Activated T-helper 1 cell treated with anti-CD3 and anti-CD28 coated beads, Interleukin-2, amount 50 U/mL, for 16 hours (primary cell): ENCODE data around the gene CXCR1.
A peak's percentile ranks its signal among the peaks of the same experiment; 100 is the strongest.
"Not testable (repeated sequence)": the region's sequence is repeated elsewhere in the genome, so short reads cannot be mapped to it uniquely, and the experiment has no call there.

ENCODE experiments used
- DNase-seq, 2 donors: peaks; one replicate each; pipeline ENCODE4 v3.0.0-alpha.2; 2020; ENCODE audit warnings: low read depth in 1 of 2, low spot score in 1 of 2

The CXCR1 gene

GRCh38 chr2:218166791-218167190 is at the start of gene CXCR1:
Gene CXCR1 (minus strand): TSS chr2:218166962. CDS start chr2:218165211, 1,751 bp downstream.
- peak in 1 of 2 donors; percentile 3 for DNase-seq

GRCh38 chr2:218216336-218216673 is 49.5 kb upstream of the CXCR1 start:
- no peak for DNase-seq

- no peak for DNase-seq
Measured at GRCh38 chr2:218214116-218214515, 47.4 kb upstream of the CXCR1 start.

DNA sequence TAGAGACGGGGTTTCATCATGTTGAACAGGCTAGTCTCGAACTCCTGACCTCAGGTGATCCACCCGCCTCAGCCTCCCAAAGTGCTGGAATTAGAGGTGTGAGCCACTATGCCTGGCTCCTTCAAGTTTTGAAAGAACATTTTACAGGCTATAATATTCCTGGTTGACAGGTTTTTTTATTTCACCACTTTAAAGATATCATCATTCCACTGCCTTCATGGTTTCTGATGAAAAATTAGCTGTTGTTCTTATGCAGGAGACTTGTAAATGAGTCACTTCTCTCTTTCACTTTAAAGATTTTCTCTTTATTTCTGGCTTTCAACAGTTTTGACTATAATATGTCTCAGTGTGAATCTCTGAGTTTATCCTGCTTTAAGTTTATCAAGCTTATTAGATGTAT is 42.3 kb upstream of the CXCR1 start:
- no peak for DNase-seq

DNA sequence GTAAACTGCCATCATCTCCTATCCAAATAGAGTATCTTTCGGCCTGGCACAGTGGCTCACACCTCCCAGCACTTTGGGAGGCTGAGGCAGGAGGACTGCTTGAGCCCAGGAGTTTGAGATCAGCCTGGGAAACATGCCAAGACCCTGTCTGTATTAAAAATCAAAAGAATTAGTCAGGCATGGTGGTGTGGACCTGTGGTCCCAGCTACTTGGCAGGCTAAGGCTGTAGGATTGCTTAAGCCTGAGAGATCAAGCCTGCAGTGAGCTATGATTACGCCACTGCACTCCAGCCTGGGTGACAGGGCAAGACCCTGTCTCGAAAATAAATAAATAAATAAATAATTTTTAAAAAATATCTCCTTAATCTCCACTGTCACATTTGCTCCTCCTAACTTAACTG is 35.5 kb upstream of the CXCR1 start:
- DNase-seq, result no peak

DNA sequence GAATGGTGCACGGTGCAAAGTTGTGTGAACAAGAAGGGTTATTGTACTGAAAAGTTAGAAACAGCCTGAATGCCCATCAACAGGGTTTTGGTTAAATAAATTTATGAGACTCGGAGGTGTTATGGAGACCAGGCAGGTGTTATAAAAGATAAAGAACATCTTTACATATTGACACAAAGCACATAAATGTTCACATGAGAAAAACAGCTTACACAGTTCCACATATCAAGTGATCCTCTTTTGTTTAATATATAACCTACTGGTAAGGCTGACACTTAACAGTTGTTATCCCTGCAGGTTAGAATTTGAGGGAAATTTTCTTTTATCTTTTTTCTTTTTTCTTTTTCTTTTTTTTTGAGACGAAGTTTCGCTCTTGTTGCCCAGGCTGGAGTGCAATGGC is 30.2 kb upstream of the CXCR1 start:
- DNase-seq, result no peak

- DNase-seq, result no peak
Measured at GRCh38 chr2:218194880-218195279, 28.1 kb upstream of the CXCR1 start.

- DNase-seq, result no peak
Measured at GRCh38 chr2:218193701-218194100, 26.9 kb upstream of the CXCR1 start.

GRCh38 chr2:218192902-218193430 is 26.2 kb upstream of the CXCR1 start:
- DNase-seq, result no peak

DNA sequence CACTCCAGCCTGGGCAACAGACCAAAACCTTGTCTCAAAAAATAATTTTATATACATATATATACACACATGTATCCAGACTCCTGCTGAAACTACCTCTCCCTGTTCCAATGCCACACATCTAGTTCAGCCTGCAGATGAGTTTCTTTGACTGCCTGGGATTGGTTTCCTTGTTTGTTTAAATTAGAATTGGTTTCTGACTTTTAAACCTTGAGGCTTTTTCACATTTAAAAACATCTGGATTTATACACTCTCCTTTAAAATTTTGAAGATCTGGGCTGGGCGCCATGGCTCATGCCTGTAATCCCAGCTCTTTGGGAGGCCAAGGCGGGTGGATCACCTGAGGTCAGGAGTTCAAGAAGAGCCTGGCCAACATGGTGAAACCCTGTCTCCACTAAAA is 21.8 kb upstream of the CXCR1 start:
- DNase-seq, result no peak

GRCh38 chr2:218187296-218188015 is 20.7 kb upstream of the CXCR1 start:
- DNase-seq, result no peak

GRCh38 chr2:218186876-218187275 is 20.1 kb upstream of the CXCR1 start:
- DNase-seq, result no peak

- DNase-seq, result peak; percentile 40 to 44
Measured at GRCh38 chr2:218186355-218186766, 19.6 kb upstream of the CXCR1 start.

DNA sequence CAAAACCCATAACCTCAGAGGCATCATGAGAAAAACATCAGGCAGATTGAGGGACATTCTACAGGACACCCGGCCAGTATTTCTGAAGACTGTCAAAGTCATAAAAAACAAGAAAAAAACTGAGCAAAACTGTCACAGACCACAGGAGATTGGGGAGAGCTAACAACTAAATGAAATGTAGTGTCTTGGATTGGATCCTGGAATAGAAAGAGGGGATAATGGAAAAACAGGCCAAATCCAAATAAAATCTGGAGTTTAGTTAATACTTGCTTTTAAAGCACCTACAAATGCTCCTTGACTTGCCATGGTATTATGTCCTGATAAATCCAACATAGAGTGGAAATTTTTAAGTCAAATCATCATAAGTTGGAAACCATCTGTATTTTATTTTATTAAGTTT is 17.6 kb upstream of the CXCR1 start:
- DNase-seq, result no peak

DNA sequence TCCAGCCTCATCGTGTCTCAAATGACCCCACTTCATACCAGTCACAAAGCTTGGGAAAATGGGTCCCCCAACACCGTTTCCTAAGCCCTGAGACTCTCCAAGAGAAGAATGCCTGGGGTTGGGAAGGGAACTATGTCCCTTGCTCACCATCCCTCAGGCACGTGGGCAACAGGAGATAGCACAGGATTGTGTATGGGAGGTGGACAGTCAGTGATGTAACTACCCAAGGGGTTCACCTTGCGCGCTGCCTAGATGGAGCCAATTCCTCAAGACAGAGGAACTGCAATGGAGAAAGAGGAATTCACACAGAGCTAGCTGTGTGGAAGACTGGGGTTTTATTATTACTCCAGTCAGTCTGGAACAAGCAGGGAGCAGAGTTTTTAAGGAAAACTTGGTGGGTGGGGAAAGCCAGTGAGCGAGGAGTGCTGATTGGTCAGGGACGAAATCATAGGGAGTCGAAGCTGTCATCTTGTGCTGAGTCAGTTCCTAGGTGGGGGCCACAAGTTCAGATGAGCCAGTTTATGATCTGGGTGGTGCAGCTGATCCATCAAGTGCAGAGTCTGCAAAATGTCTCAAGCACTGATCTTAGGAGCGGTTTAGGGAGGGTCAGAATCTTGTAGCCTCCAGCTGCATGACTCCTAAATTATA is 13.8 kb upstream of the CXCR1 start:
- DNase-seq, result no peak

GRCh38 chr2:218179782-218180181 is 13.0 kb upstream of the CXCR1 start:
- DNase-seq, result no peak

- no peak for DNase-seq
Measured at GRCh38 chr2:218172845-218173244, 6.1 kb upstream of the CXCR1 start.

DNA sequence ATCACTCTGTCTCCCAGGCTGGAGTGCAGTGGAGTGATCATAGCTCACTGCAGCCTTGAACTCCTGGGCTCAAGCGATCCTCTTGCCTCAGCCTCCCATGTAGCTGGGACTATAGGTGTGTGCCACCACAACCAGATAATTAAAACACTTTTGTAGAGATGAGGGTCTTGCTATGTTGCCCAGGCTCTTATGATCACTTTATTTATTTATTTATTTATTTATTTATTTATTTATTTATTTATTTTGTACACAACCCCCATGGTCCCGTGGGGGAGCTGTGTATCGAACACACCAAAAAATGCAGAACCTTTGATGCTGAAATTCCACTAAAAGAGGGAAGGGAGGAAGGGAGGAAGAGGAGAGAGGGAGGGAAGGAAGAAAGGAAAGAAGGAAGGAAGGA is 5.0 kb upstream of the CXCR1 start:
- DNase-seq, result not testable (repeated sequence)

GRCh38 chr2:218169757-218170546 is 3.2 kb upstream of the CXCR1 start:
- DNase-seq, result no peak

DNA sequence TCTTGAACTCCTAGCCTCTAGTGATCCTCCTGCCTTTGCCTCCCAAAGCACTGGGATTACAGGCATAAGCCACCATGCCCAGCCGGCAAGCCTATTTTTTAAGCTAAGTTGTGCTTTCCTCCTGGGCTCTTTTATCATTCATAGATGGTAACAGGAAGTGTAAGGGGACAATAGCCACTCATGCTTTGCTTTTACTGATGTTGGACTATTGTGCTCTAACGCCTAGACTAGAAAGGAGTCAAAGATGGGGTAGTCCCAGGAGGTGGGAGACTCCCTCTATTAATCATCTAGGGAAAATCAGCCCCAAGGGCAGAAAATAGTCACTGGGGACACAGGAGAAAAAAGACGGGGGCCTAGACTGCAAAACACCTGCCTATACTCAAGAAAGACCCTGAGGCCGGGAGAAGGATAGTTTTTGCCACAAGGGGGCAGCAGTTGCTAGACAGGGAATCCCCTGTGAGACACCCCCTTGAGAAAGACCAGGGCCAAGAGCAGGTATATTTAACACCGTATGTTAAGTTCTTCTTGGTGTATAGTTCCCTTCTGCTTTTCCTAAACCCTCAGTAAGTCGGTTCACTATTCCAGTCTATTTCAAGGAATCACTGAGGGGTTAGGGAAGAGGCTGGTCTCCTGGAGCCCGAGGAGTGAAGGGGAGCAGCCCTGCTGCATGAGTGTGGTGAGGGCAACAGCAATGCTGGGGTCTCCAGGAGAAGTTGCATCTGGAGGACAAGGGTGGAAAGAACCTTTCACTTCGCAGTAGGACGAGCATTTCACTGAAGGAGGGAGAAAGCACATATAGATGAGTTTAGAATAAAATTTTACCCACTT is 2.1 kb upstream of the CXCR1 start:
- DNase-seq, result peak; percentile 37 to 44

DNA sequence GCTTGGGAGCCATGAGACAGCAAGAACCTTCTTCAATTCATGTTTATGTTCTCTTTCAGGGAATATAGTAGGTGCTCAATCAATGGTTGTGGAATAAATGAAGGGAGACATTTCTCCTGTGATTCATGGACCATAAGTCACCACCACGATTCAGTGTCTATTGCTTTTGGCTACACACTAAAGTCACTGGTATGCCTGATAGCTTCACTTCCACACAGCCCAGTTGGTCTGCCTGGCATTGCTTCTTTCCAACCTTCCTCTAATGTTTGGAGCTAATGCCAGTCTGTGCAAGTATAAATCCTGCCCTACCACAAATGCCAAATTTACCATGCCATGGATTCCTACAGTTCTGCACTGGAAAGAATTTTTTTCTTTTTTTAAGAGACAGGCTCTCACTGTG is 1.3 kb upstream of the CXCR1 start:
- no peak for DNase-seq
